C1 segment of cervical spinal cord (tissue), 14 donors: ENCODE data around the gene DYRK3.
"Not testable (repeated sequence)": the region's sequence is repeated elsewhere in the genome, so short reads cannot be mapped to it uniquely, and the experiment has no call there.

Experiments used
- DNase-seq, 14 donors: peaks; one replicate each; lab custom pipeline; 2025; lab: John Stamatoyannopoulos, UW

DYRK3 gene

GRCh38 chr1:206628916-206629315, 6.4 kb upstream of the DYRK3 start:
- DNase-seq, result no peak

GRCh38 chr1:206631085-206631509, 4.2 kb upstream of the DYRK3 start:
- peak in 1 of 14 donors; percentile 4 for DNase-seq

- DNase-seq, result no peak
Observed at GRCh38 chr1:206633708-206634121, 1.6 kb upstream of the DYRK3 start.

- peak; percentile 7 to 82 (median 68) for DNase-seq
Observed at GRCh38 chr1:206634365-206635079, 814 bp upstream of the DYRK3 start.

- no peak for DNase-seq
Observed at GRCh38 chr1:206635978-206636345, 626 bp downstream of the DYRK3 start.

DNA sequence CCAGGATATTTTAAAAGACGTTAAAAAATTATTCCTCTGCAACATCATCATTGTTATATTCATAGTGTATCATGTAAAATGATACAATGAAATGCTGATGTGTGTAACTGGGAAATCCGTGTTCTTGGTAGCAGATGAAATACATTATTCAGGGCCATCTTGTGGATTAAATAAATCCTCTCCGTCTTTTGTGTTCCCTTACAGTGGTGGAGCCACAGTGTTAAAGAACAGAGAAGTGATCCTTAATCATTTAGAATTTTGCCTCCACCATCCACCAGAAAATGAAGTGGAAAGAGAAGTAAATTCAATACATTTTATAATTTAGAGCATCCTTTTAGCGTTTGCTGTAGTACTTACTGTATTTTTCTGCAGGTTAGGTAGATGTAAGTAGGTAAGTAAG, 1.3 kb downstream of the DYRK3 start:
- DNase-seq, result no peak

- no peak for DNase-seq
Observed at GRCh38 chr1:206637605-206638004, 2.3 kb downstream of the DYRK3 start.

- not testable (repeated sequence) for DNase-seq
Observed at GRCh38 chr1:206642074-206642473, 6.7 kb downstream of the DYRK3 start.

DNA sequence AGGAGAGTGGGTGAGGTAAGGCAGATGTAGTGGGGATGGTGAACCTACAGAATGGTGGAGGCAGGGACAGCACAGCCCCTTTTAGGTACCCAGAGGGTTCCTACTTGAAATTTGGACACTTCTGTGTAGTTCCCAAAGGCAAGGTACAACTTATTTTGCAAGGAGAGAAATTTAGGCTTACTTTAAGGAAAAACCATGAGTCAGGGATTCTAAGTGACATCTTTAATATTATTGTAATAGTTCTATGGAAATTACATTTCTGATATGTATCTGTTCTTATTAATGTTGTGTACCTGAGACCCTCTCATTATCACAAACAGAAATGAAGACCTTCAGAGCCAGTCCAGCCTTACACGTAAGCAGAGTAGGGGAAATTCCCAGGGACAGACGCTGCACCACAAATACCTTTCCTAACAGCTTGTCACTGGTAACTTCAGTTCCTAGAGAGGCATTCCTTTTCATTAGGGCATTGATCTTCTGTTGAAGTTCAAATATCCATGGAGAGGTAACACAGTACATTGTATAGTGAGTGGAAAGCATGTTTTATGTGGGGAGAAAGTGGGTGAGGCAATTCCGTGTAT, 7.9 kb downstream of the DYRK3 start:
- no peak for DNase-seq

DNA sequence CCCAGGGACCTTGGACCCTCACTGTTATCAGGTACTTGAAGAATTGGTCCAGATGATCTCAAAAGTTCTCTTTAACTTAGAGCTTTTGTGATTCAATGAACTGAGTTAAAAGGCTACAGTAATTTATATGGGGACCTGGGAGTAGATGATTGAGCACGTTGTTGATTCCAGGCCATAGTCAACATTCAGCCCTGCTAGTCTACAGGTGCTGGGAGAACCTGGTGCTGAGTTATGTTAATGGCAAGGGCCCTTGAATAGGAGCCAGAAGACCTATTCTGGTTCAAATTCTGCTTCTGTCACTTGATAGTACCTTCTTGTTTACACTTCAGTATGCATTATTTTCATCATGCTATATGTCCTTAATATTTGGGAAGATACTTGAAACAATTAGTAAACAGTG, 11.2 kb downstream of the DYRK3 start:
- no peak for DNase-seq

GRCh38 chr1:206647224-206647623, 11.9 kb downstream of the DYRK3 start:
- DNase-seq, result no peak

DNA sequence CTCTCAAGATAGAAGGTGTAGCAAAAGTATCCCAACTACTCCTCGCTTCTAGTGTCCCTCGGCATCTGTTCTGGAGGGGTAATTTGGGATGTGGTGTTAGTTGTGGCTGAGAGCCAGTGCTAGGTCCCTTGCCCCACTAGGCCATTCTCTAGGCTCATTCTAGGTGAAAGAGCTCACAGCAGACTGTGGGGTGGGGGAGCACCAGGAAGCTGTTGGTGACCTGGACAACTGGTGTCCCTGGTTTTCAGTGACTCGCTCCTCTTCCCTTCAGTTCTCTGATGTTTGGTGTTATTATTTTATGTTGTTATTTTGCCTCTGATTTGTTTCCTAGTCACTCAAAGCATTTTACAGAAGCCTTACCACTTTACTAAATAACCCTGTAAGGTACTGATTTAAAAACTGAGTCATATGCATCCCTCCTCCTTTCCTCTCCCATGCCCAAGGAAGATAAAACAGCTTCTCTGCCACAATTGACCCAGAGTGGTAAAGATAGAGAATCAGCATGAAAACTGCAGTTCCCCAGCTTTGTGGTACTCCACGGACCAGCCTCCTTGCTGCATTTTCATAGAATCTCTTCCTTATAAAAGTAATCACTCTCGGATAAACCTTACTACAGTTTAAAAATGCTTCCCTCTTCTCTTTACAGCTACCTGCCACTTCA, 14.1 kb downstream of the DYRK3 start:
- no peak for DNase-seq

GRCh38 chr1:206651014-206651413, 15.7 kb downstream of the DYRK3 start:
- DNase-seq, result no peak

DNA sequence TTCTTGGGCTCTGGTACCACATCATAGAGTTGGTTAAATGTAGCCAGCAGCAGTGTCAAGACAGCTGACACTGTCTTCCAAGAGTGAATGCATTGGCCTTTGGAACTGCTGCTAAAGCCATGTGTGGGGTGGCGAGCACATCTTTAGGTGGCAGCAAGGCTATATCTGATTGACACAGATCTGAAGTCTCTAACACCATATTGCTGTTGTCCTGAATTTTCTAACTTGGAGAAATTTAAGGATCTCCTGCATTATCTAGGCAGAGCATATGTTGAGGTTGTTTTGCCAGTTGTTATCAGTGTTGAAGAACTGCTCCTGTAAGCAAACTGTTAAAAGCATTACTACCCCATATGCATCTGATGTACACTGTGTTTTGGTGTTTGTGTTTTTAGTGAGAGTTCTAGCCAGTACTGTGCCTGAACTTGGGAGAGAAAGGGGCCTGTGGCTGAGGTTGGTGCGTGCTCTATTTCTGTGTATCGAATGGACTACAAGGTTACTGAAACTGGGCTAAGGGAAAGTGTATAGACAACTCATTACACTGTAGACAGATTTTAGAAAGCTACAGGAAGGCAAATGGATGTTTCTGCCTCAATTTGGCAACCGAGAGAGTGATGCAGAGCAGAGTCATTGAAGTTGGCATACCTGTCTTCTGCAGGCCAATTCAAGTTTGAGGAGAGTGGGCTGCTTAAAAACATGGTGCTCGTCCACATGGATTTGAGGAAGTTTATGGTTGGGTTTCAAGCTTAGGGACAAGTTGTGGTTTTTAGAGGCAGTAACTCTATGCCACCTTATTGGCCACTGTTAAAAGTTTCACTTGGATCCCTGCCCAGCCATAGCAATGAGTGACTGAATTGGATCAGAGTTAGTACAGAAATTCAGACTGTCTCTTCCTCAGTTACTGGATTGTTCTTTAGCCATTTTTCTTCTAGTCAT, 16.9 kb downstream of the DYRK3 start:
- DNase-seq, result no peak

GRCh38 chr1:206653715-206654459, 18.6 kb downstream of the DYRK3 start:
- DNase-seq, result no peak

DNA sequence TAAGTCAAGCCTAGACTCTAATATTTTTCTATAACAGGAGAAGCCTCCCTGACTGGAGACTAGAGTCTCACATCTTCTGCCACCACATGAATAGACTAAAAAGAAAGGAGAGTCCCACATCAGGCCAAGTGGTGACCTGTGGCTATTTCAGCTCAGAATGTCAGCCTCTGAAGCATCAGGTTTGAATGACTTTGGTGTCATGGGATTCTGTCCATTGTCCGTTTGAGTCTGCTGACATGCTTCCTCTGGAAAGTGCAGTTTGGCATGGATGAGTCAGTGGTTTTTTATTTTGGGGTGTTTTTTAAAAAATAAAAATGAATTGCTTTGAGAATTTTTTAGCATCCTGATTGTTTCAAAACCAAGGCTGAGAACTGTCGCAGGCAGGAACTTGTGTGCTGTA, 19.5 kb downstream of the DYRK3 start:
- DNase-seq, result no peak

DNA sequence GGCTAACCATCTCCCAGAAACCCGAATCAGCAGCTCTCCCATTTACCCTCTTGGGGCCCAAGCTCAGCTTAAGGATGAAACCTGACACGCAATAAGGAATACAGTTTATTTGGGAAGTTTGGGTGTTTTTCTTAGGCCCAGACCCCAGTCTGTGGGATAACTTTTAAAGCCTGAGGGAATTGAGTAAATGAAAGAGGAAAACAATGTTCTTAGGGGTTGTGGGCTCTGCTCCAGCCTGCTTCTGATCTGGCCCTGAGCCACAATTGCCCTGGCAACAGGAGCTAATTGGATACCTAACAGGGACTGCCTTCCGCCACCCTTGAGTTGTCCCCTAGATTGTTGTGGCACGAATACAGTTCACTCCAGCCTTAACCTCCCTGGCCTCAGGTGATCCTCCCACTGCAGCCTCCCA, 20.1 kb downstream of the DYRK3 start:
- DNase-seq, result no peak

- DNase-seq, result no peak
Observed at GRCh38 chr1:206656936-206657335, 21.6 kb downstream of the DYRK3 start.

GRCh38 chr1:206657751-206658150, 22.4 kb downstream of the DYRK3 start:
- no peak for DNase-seq

DNA sequence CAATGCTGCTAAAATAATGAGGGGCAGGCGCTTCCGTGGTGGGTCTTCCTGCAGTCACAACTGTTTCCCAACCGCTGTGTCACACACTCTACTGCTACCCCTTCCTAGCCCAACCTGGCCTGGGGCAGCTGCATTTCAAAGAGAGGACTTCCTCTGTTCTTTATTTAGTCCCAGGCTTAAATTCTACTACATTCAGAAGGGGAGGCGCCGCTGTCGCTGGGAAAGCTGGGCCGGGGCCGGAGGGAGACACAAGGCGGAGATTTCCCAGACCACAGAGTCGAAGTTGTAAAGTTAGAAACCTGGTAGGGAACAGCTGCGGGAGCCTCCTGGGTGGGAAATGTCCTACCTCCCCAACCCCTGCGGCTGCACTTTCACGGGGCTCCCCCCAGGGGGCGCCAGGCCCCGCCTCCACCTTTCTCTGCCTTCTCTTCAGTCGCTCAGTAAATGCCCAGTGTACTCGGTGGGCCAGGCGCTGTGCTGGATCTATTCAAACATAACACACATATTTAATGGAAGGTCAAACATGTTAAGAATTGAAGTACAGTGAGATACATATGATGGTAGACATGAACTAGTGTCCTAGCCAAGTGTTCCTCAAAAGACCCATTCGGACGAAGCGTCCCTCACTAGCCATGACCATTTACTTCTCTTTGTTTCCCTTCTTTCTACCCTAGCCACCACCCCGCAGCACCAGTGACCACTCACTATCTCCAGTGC, 23.1 kb downstream of the DYRK3 start:
- peak in 5 of 14 donors; percentile 4 to 21 (median 16) for DNase-seq

- peak in 1 of 14 donors; percentile 37 for DNase-seq
Observed at GRCh38 chr1:206658981-206659273, 23.6 kb downstream of the DYRK3 start.
